ENCODE data around the gene TIMP2. TPM values are rescaled to one million over a fixed set of nuclear protein-coding genes. Genes with fewer than 3 reads are reported as not detected.
"Not testable (repeated sequence)": the region's sequence is repeated elsewhere in the genome, so short reads cannot be mapped to it uniquely, and the experiment has no call there.

The TIMP2 gene
- total and polyA plus RNA-seq, 4 donors, result 47.5 to 176 (median 91.9) TPM

DNA sequence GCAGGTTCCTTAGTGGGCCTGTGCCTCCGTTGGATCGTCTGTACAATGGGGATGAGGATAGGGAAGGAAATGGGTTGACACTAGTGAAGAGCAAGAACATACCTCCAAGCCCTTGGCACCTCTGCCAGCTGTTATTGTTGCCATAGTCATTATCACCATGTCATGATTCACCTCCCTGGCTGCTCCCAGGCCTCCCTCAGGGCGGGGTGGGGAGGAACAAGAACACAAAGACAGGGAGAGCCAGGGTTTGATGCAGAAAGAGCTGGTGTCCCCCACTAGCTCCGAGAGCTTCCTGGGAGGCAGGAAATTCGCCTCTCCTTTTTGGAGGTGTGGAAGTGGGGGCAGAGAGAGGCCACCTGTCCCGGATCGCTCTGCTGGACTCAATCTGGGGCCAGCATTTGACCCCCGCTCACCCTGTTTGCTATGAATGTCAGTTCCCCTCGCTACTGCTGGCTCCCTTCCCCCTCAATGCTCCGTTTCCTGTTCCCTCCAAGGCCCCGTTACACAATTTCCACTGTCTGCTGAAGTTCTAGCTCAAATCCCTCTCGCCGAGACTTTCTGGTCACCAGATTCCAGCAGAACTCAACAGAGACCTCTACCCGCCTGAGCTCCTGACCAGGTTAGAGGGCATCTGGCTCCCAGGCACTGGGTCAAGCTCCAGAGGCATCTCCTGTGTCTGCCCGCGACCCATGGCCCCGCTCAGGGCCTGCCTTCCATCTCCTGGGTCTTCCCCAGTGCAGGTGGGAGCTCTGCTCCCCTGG is 9.1 kb downstream of the TIMP2 start:
- peak; percentile 45 for ATAC-seq (ENCODE audit: insufficient read depth, low FRiP score)
- WGBS, 2 donors, result 16 to 50% methylated on average over 17 of the region's 17 CpGs
- Histone ChIP-seq H3K36me3 (ENCODE audit: control insufficient read depth in 4 of 4, insufficient read depth in 4 of 4, low read length in 4 of 4) (peaks cover 0 to 2% (median 0%) of the 10 kb centered on the region in 4 donors), H3K9me3 (ENCODE audit: control insufficient read depth in 4 of 4, insufficient read depth in 3 of 4, low read length in 3 of 4) (no peaks in the 10 kb centered on the region), H3K27ac (ENCODE audit: low read depth in 1 of 2, low read length in 1 of 2) (peak overlapping the region; percentile 77 to 91), H3K27me3 (ENCODE audit: control insufficient read depth in 3 of 3, insufficient read depth in 3 of 3, low read length in 2 of 3) (no peaks in the 10 kb centered on the region), H3K4me1 (ENCODE audit: control insufficient read depth in 5 of 5, insufficient read depth in 5 of 5, low read length in 5 of 5) (peaks cover 0 to 28% (median 11%) of the 10 kb centered on the region in 5 donors), H3K9ac (ENCODE audit: insufficient read depth in 1 of 2, low read length in 2 of 2) (peak overlapping the region in 1 of 2 donors; percentile 29), H3K4me3 (no peak overlapping the region)
- DNase-seq, result peak; percentile 40 to 66 (median 44)
- TF ChIP-seq, protein P1, sequence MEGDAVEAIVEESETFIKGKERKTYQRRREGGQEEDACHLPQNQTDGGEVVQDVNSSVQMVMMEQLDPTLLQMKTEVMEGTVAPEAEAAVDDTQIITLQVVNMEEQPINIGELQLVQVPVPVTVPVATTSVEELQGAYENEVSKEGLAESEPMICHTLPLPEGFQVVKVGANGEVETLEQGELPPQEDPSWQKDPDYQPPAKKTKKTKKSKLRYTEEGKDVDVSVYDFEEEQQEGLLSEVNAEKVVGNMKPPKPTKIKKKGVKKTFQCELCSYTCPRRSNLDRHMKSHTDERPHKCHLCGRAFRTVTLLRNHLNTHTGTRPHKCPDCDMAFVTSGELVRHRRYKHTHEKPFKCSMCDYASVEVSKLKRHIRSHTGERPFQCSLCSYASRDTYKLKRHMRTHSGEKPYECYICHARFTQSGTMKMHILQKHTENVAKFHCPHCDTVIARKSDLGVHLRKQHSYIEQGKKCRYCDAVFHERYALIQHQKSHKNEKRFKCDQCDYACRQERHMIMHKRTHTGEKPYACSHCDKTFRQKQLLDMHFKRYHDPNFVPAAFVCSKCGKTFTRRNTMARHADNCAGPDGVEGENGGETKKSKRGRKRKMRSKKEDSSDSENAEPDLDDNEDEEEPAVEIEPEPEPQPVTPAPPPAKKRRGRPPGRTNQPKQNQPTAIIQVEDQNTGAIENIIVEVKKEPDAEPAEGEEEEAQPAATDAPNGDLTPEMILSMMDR (IDR thresholded peaks at IDR 0.05; ENCODE audit: control extremely low read depth, extremely low read depth), result no peak

- H3K27me3 ChIP-seq (ENCODE audit: control insufficient read depth in 3 of 3, insufficient read depth in 3 of 3, low read length in 2 of 3), result no peaks in the 10 kb centered on the region
- H3K4me3 ChIP-seq, result no peak overlapping the region
- DNase-seq (no peak), ATAC-seq (ENCODE audit: insufficient read depth, low FRiP score) (no peak)
- H3K4me1 ChIP-seq (ENCODE audit: control insufficient read depth in 5 of 5, insufficient read depth in 5 of 5, low read length in 5 of 5), result peaks cover 0 to 19% (median 6%) of the 10 kb centered on the region in 5 donors
- no peak overlapping the region for H3K9ac ChIP-seq (ENCODE audit: insufficient read depth in 1 of 2, low read length in 2 of 2)
- WGBS, 2 donors, result 93% methylated on average over 15 of the region's 15 CpGs
- peaks cover 0 to 2% (median 0%) of the 10 kb centered on the region in 4 donors for H3K36me3 ChIP-seq (ENCODE audit: control insufficient read depth in 4 of 4, insufficient read depth in 4 of 4, low read length in 4 of 4)
- TF ChIP-seq, protein P1 (IDR thresholded peaks at IDR 0.05; ENCODE audit: control extremely low read depth, extremely low read depth), result no peak
- no peaks in the 10 kb centered on the region for H3K9me3 ChIP-seq (ENCODE audit: control insufficient read depth in 4 of 4, insufficient read depth in 3 of 4, low read length in 3 of 4)
- no peak overlapping the region for H3K27ac ChIP-seq (ENCODE audit: low read depth in 1 of 2, low read length in 1 of 2)
Observed at GRCh38 chr17:78913115-78913514, 12.1 kb downstream of the TIMP2 start.

GRCh38 chr17:78912082-78912481 is 13.1 kb downstream of the TIMP2 start:
- WGBS, 2 donors, result 59 to 77% methylated on average over 8 of the region's 8 CpGs
- H3K9ac ChIP-seq (ENCODE audit: insufficient read depth in 1 of 2, low read length in 2 of 2), result no peak overlapping the region

GRCh38 chr17:78911543-78911942 is 13.6 kb downstream of the TIMP2 start:
- WGBS, 2 donors, result 85 to 87% methylated on average over 7 of the region's 7 CpGs
- not testable (repeated sequence) for ATAC-seq (ENCODE audit: insufficient read depth, low FRiP score)

More at GRCh38 chr17:78912082-78912481, 13.1 kb downstream of the TIMP2 start:
- H3K4me1 ChIP-seq (ENCODE audit: control insufficient read depth in 5 of 5, insufficient read depth in 5 of 5, low read length in 5 of 5), result peaks cover 0 to 16% (median 6%) of the 10 kb centered on the region in 5 donors
- TF ChIP-seq, protein P1 (IDR thresholded peaks at IDR 0.05; ENCODE audit: control extremely low read depth, extremely low read depth), result no peak
- H3K4me3 ChIP-seq, result no peak overlapping the region
- ATAC-seq (ENCODE audit: insufficient read depth, low FRiP score), result no peak
- peaks cover 0 to 2% (median 0%) of the 10 kb centered on the region in 4 donors for H3K36me3 ChIP-seq (ENCODE audit: control insufficient read depth in 4 of 4, insufficient read depth in 4 of 4, low read length in 4 of 4)
- no peaks in the 10 kb centered on the region for H3K27me3 ChIP-seq (ENCODE audit: control insufficient read depth in 3 of 3, insufficient read depth in 3 of 3, low read length in 2 of 3)
- no peak overlapping the region for H3K27ac ChIP-seq (ENCODE audit: low read depth in 1 of 2, low read length in 1 of 2)
- DNase-seq, result no peak
- H3K9me3 ChIP-seq (ENCODE audit: control insufficient read depth in 4 of 4, insufficient read depth in 3 of 4, low read length in 3 of 4), result no peaks in the 10 kb centered on the region

More at GRCh38 chr17:78911543-78911942, 13.6 kb downstream of the TIMP2 start:
- not testable (repeated sequence) for H3K36me3 ChIP-seq (ENCODE audit: control insufficient read depth in 4 of 4, insufficient read depth in 4 of 4, low read length in 4 of 4); H3K4me3 ChIP-seq; H3K27me3 ChIP-seq (ENCODE audit: control insufficient read depth in 3 of 3, insufficient read depth in 3 of 3, low read length in 2 of 3); DNase-seq; H3K9ac ChIP-seq (ENCODE audit: insufficient read depth in 1 of 2, low read length in 2 of 2); H3K27ac ChIP-seq (ENCODE audit: low read depth in 1 of 2, low read length in 1 of 2); H3K9me3 ChIP-seq (ENCODE audit: control insufficient read depth in 4 of 4, insufficient read depth in 3 of 4, low read length in 3 of 4)
- peaks cover 0 to 13% (median 6%) of the 10 kb centered on the region in 5 donors for H3K4me1 ChIP-seq (ENCODE audit: control insufficient read depth in 5 of 5, insufficient read depth in 5 of 5, low read length in 5 of 5)
